Measurements from ENCODE around the gene ALOX15B. TPM values are rescaled to one million over a fixed set of nuclear protein-coding genes. Genes with fewer than 3 reads are reported as not detected.

Gene ALOX15B
- total and polyA plus RNA-seq, 2 of the 13 experiments (the other 11 are each of a cell fraction or from before 2014, with no cell fraction given) = not detected

DNA sequence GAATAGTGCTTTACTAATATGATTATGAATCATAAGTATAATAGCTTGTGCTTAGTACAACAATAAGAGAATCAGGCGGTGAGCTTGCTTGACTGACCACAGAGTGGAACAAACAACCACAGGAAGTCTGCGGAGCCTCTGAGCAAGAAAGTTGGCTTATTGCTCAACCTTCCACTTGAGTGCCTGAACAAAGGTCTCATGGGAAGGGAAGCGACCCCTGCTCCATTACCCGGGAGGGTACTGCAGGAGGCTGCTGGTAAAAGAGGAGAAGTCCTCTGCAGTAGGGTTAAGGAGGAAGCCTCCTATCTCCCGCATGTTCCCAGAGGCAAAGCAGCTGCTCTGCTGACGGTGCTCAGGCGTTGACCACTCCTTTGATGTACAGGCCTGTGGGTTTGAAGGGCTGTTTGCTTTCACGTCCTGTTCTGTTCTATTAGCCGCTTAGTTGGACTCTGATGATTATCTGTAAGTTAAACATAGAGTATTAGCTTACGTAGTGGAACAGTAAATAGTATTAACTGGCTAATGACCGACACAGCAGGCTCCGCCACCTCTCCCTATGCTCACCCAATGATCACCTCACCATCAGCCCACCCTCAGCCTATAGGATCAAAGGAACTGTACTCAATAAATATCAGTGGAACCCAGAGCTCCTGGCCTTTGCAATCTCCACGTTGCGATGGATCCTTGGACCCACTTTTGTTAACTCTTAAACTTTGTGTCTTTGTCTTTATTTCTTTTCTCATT lies 17.5 kb downstream of the ALOX15B start (continued):
- TF ChIP-seq, protein P1, sequence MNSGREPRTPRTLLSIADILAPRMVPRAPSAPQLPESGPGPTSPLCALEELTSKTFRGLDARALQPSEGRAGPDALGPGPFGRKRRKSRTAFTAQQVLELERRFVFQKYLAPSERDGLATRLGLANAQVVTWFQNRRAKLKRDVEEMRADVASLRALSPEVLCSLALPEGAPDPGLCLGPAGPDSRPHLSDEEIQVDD (CRISPR knock-in tag; IDR thresholded peaks at IDR 0.05; ENCODE audit: borderline replicate concordance) = peak; percentile 38; the same call in 1 of the 2 replicates
- TF ChIP-seq NCOR1 (IDR thresholded peaks at IDR 0.05; ENCODE audit: borderline replicate concordance, low read length) (peak; percentile 84), ARNTL (CRISPR knock-in tag; IDR thresholded peaks at IDR 0.05) (peak; percentile 42; the same call in 1 of the 2 replicates), ZNF124 (CRISPR knock-in tag; IDR thresholded peaks at IDR 0.05) (0 out of 2 replicates have a peak, but pooled peaks have one; percentile 36), ZFP37 (CRISPR knock-in tag; IDR thresholded peaks at IDR 0.05; ENCODE audit: borderline replicate concordance) (peak; percentile 36; the same call in 1 of the 2 replicates), TAF1 (CRISPR knock-in tag; IDR thresholded peaks at IDR 0.05) (peak; percentile 32), SAFB2 (CRISPR knock-in tag; IDR thresholded peaks at IDR 0.05; ENCODE audit: borderline replicate concordance, low read depth) (0 out of 2 replicates have a peak, but pooled peaks have one; percentile 24), SOX13 (IDR thresholded peaks at IDR 0.05) (peak; percentile 57; the same call in 1 of the 2 replicates), SOX13 (CRISPR knock-in tag; conservative IDR thresholded peaks at IDR 0.05 in 1 of 2, IDR thresholded peaks at IDR 0.05 in 1 of 2) (peak in 1 of 2 experiments; percentile 80; a peak in 2 of 4 replicates), MEF2D (CRISPR knock-in tag; IDR thresholded peaks at IDR 0.05) (peak; percentile 83), DPF2 (CRISPR knock-in tag; IDR thresholded peaks at IDR 0.05; ENCODE audit: borderline replicate concordance, low read depth) (peak; percentile 83; the same call in 1 of the 2 replicates), ZNF263 (CRISPR knock-in tag; IDR thresholded peaks at IDR 0.05) (peak; percentile 58), RBM22 (optimal IDR thresholded peaks at IDR 0.05; ENCODE audit: low read length) (no peak), ELF3 (CRISPR knock-in tag; IDR thresholded peaks at IDR 0.05) (peak; percentile 79), REXO4 (CRISPR knock-in tag; IDR thresholded peaks at IDR 0.05; ENCODE audit: borderline replicate concordance) (no peak), ZNF549 (CRISPR knock-in tag; IDR thresholded peaks at IDR 0.05) (no peak), KMT2A (CRISPR knock-in tag; IDR thresholded peaks at IDR 0.05) (peak; percentile 35; the same call in 1 of the 2 replicates), PRPF4 (IDR thresholded peaks at IDR 0.05; ENCODE audit: low read depth, low read length, poor library complexity, severe bottlenecking) (no peak)
- TF ChIP-seq, protein P2, sequence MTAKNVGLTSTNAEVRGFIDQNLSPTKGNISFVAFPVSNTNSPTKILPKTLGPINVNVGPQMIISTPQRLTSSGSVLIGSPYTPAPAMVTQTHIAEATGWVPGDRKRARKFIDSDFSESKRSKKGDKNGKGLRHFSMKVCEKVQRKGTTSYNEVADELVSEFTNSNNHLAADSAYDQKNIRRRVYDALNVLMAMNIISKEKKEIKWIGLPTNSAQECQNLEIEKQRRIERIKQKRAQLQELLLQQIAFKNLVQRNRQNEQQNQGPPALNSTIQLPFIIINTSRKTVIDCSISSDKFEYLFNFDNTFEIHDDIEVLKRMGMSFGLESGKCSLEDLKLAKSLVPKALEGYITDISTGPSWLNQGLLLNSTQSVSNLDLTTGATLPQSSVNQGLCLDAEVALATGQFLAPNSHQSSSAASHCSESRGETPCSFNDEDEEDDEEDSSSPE (CRISPR knock-in tag; IDR thresholded peaks at IDR 0.05) = peak; percentile 7; the same call in 1 of the 2 replicates
- TF ChIP-seq, protein P3, sequence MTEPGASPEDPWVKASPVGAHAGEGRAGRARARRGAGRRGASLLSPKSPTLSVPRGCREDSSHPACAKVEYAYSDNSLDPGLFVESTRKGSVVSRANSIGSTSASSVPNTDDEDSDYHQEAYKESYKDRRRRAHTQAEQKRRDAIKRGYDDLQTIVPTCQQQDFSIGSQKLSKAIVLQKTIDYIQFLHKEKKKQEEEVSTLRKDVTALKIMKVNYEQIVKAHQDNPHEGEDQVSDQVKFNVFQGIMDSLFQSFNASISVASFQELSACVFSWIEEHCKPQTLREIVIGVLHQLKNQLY (CRISPR knock-in tag; IDR thresholded peaks at IDR 0.05) = peak; percentile 73
- TF ChIP-seq, protein P4, sequence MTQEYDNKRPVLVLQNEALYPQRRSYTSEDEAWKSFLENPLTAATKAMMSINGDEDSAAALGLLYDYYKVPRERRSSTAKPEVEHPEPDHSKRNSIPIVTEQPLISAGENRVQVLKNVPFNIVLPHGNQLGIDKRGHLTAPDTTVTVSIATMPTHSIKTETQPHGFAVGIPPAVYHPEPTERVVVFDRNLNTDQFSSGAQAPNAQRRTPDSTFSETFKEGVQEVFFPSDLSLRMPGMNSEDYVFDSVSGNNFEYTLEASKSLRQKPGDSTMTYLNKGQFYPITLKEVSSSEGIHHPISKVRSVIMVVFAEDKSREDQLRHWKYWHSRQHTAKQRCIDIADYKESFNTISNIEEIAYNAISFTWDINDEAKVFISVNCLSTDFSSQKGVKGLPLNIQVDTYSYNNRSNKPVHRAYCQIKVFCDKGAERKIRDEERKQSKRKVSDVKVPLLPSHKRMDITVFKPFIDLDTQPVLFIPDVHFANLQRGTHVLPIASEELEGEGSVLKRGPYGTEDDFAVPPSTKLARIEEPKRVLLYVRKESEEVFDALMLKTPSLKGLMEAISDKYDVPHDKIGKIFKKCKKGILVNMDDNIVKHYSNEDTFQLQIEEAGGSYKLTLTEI (CRISPR knock-in tag; conservative IDR thresholded peaks at IDR 0.05) = no peak
- TF ChIP-seq, protein P5, sequence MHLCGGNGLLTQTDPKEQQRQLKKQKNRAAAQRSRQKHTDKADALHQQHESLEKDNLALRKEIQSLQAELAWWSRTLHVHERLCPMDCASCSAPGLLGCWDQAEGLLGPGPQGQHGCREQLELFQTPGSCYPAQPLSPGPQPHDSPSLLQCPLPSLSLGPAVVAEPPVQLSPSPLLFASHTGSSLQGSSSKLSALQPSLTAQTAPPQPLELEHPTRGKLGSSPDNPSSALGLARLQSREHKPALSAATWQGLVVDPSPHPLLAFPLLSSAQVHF (CRISPR knock-in tag; IDR thresholded peaks at IDR 0.05) = peak; percentile 61; the same call in 1 of the 2 replicates
- TF ChIP-seq, protein P6, sequence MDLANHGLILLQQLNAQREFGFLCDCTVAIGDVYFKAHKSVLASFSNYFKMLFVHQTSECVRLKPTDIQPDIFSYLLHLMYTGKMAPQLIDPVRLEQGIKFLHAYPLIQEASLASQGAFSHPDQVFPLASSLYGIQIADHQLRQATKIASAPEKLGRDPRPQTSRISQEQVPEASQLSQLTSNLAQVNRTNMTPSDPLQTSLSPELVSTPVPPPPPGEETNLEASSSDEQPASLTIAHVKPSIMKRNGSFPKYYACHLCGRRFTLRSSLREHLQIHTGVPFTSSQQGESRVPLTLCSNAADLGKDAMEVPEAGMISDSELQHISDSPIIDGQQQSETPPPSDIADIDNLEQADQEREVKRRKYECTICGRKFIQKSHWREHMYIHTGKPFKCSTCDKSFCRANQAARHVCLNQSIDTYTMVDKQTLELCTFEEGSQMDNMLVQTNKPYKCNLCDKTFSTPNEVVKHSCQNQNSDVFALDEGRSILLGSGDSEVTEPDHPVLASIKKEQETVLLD (CRISPR knock-in tag; IDR thresholded peaks at IDR 0.05; ENCODE audit: low read depth) = peak; percentile 23; the same call in 1 of the 2 replicates
